NB4 (cell line): ENCODE results near the gene NCBP2.
A peak's percentile ranks its signal among the peaks of the same experiment; 100 is the strongest.

Experiments used
- DNase-seq: peaks from one replicate; pipeline ENCODE4 v3.0.0; 2010; ENCODE audit warnings: low read depth
- H3K4me3 ChIP-seq: one replicate; pipeline ENCODE4 v1.5.1; 2011; ENCODE audit warnings: mild to moderate bottlenecking, low read depth, low read length, moderate library complexity
- CTCF ChIP-seq: IDR thresholded peaks from one replicate; pipeline ENCODE4 v1.5.1; 2012; ENCODE audit warnings: low read depth, low read length
- MAX ChIP-seq: IDR thresholded peaks from 2 replicates; pipeline ENCODE4 v1.6.1; 2011; ENCODE audit warnings: low read depth, low read length
- MYC ChIP-seq: IDR thresholded peaks from 2 replicates; pipeline ENCODE4 v1.6.1; 2011; ENCODE audit warnings: low read depth, low read length
- POLR2A ChIP-seq: IDR thresholded peaks from 2 replicates; pipeline ENCODE4 v1.6.1; 2011; ENCODE audit warnings: mild to moderate bottlenecking; ENCODE audit not compliant: insufficient read length; ENCODE audit errors: extremely low read depth

NCBP2 gene

GRCh38 chr3:196942226-196942914 is at the start of gene NCBP2:
Gene NCBP2, minus strand, starts transcription at chr3:196942528. Its CDS starts 25 bp downstream, at chr3:196942503.
- peak within 1 kb of the TSS; percentile 97 for H3K4me3 ChIP-seq
- DNase-seq = peak; percentile 99
- TF ChIP-seq POLR2A (peak; percentile 89), MYC (peak; percentile 99), CTCF (peak; percentile 48), MAX (peak; percentile 96)

- H3K4me3 ChIP-seq = no peak overlapping the region
- TF ChIP-seq POLR2A (no peak), MYC (no peak), CTCF (no peak), MAX (no peak)
- no peak for DNase-seq
Observed at GRCh38 chr3:196991581-196992460, 49.5 kb upstream of the NCBP2 start.

GRCh38 chr3:196990601-196991007 is 48.3 kb upstream of the NCBP2 start:
- no peak for TF ChIP-seq POLR2A
- no peak for TF ChIP-seq MYC
- no peak for DNase-seq

GRCh38 chr3:196989721-196990262 is 47.5 kb upstream of the NCBP2 start:
- TF ChIP-seq CTCF = no peak
- no peak for TF ChIP-seq MYC
- TF ChIP-seq POLR2A = no peak
- no peak for TF ChIP-seq MAX

More at GRCh38 chr3:196990601-196991007, 48.3 kb upstream of the NCBP2 start:
- no peak overlapping the region for H3K4me3 ChIP-seq

GRCh38 chr3:196988241-196989029 is 46.1 kb upstream of the NCBP2 start:
- no peak overlapping the region for H3K4me3 ChIP-seq
- DNase-seq = no peak
- TF ChIP-seq POLR2A (no peak), CTCF (no peak), MYC (no peak), MAX (no peak)

More at GRCh38 chr3:196989721-196990262, 47.5 kb upstream of the NCBP2 start:
- no peak for DNase-seq
- no peak overlapping the region for H3K4me3 ChIP-seq

GRCh38 chr3:196987022-196987421 is 44.7 kb upstream of the NCBP2 start:
- TF ChIP-seq POLR2A (no peak), MYC (no peak), CTCF (no peak), MAX (no peak)
- no peak for DNase-seq
- H3K4me3 ChIP-seq = no peak overlapping the region
